Measurements from ENCODE around the gene COL10A1. TPM values are rescaled to one million over a fixed set of nuclear protein-coding genes. Genes with fewer than 3 reads are reported as not detected.

Gene COL10A1
- total RNA-seq, 1 donor from 2014 or later = not detected

DNA sequence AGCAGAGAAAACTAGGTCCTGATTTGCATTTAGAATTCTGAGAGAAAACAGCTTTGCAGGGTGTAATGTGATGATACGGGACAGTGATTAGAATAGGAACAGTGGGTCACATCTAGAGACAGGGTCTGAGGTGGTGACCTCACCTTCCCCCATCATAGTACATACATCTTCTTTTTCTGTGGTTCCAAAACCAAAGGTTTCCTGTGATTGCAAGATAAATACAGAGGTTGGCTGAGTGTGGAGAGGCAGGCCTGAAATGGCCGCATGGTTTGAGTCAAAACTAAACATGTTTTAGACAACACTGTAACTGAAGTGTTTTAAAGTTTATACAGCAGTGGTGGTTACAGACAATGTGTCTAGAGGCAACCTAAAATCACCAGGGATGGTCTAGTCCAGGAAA is 35.7 kb downstream of the COL10A1 start:
- H3K36me3 Mint-ChIP-seq (ENCODE audit: low read depth) = no peaks in the 10 kb centered on the region
- peak; percentile 12 for ATAC-seq (ENCODE audit: low read depth)
- DNase-seq = no peak
- CTCF ChIA-PET = interaction anchor here (0.5 kb wide), 1 partner anchor 1193 kb away, joined by 3 read pairs; no protein-coding TSS in a partner anchor
- H3K27ac Mint-ChIP-seq = peak overlapping the region; percentile 42
- intact Hi-C loops (cut with micrococcal nuclease) = loop anchor here (10.0 kb wide), 1 partner anchor 1995 kb away; no protein-coding TSS in a partner anchor
- H3K9me3 Mint-ChIP-seq = no peaks in the 10 kb centered on the region
- H3K4me3 Mint-ChIP-seq = no peak overlapping the region
- TF ChIP-seq, protein P1, sequence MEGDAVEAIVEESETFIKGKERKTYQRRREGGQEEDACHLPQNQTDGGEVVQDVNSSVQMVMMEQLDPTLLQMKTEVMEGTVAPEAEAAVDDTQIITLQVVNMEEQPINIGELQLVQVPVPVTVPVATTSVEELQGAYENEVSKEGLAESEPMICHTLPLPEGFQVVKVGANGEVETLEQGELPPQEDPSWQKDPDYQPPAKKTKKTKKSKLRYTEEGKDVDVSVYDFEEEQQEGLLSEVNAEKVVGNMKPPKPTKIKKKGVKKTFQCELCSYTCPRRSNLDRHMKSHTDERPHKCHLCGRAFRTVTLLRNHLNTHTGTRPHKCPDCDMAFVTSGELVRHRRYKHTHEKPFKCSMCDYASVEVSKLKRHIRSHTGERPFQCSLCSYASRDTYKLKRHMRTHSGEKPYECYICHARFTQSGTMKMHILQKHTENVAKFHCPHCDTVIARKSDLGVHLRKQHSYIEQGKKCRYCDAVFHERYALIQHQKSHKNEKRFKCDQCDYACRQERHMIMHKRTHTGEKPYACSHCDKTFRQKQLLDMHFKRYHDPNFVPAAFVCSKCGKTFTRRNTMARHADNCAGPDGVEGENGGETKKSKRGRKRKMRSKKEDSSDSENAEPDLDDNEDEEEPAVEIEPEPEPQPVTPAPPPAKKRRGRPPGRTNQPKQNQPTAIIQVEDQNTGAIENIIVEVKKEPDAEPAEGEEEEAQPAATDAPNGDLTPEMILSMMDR (IDR thresholded peaks at IDR 0.05) = no peak
- POLR2A ChIA-PET = interaction anchor here (1.1 kb wide), 1 partner anchor 11 kb away, joined by 3 read pairs; no protein-coding TSS in a partner anchor
- no peaks in the 10 kb centered on the region for H3K27me3 Mint-ChIP-seq
- H3K4me1 Mint-ChIP-seq = peaks cover 34% of the 10 kb centered on the region

DNA sequence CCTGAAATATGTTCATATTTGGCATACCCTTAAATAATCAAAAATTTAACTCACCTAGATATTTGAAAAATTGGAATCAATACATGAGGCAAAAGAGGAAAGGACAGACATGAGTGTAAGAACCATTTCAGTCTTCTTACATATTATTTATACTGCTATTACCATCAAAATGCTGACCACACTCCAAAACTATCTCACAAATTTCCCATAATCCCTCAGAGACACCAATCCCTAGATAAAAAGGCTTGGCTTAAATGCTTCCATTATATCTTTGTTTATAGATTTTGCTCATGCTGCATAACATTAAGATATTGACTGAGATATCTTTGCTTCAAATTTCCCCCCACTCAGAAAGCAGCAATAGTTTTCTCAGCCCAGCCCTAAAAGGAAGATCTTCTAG is 37.0 kb downstream of the COL10A1 start:
- H3K4me1 Mint-ChIP-seq = peaks cover 34% of the 10 kb centered on the region
- no peaks in the 10 kb centered on the region for H3K36me3 Mint-ChIP-seq (ENCODE audit: low read depth)
- no peak overlapping the region for H3K4me3 Mint-ChIP-seq
- TF ChIP-seq, protein P1 (IDR thresholded peaks at IDR 0.05) = no peak
- ATAC-seq (ENCODE audit: low read depth) = no peak
- no peak overlapping the region for H3K27ac Mint-ChIP-seq
- no peaks in the 10 kb centered on the region for H3K27me3 Mint-ChIP-seq
- ChIA-PET CTCF (interaction anchor here (3.2 to 3.6 kb wide), 2 partner anchors 8 to 78 kb away, joined by 14 to 29 read pairs; no protein-coding TSS in a partner anchor), POLR2A (interaction anchor here (1.0 to 3.0 kb wide), 3 partner anchors 12 to 69 kb away, joined by 3 to 44 read pairs (median 3); partner anchors contain the start of gene NT5DC1)
- no peaks in the 10 kb centered on the region for H3K9me3 Mint-ChIP-seq
- no peak for DNase-seq
- intact Hi-C loops (cut with micrococcal nuclease) = loop anchor here (5.0 kb wide), 1 partner anchor 37 kb away; no protein-coding TSS in a partner anchor

DNA sequence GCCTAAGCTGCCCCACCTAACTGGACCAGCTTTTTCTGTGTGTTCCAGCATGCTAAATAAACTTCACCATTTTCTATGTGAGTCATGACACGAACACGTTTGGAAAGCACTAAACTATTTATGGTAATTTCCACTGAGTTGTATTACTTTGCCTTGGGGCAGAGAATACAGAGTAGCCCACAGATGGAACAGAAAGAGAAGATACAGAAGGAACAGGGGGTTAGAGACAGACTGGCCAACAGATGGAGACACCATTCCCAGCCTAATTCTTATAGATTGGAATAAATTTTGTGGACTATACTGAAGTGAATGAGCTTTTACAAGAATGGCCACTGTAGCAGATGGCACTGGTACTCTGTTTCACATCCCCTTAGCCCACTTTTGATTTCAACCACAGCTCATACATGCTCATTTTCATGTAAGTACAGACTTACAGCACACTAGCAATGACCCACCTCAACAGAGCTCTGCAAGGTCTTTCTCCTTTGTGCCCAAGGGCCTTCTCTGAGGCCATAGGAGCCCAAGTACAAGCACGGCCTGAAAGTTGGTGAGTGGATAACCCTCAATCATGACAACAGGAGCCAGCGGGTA is 38.4 kb downstream of the COL10A1 start:
- peak overlapping the region; percentile 87 for H3K27ac Mint-ChIP-seq
- H3K36me3 Mint-ChIP-seq (ENCODE audit: low read depth) = no peaks in the 10 kb centered on the region
- ChIA-PET CTCF (interaction anchor here (0.9 to 3.6 kb wide), 6 partner anchors 9 to 79 kb away, joined by 5 to 29 read pairs (median 10); partner anchors contain the start of gene NT5DC1), POLR2A (interaction anchor here (0.6 to 3.0 kb wide), 8 partner anchors 9 to 82 kb away, joined by 3 to 44 read pairs (median 6); partner anchors contain the start of gene NT5DC1)
- peaks cover 34% of the 10 kb centered on the region for H3K4me1 Mint-ChIP-seq
- DNase-seq (peak; percentile 18), ATAC-seq (ENCODE audit: low read depth) (peak; percentile 95)
- no peaks in the 10 kb centered on the region for H3K27me3 Mint-ChIP-seq
- H3K9me3 Mint-ChIP-seq = no peaks in the 10 kb centered on the region
- peak overlapping the region; percentile 62 for H3K4me3 Mint-ChIP-seq
- intact Hi-C loops (cut with micrococcal nuclease) = loop anchor here (1.0 to 5.0 kb wide), 5 partner anchors 13 to 77 kb away; partner anchors contain the start of gene NT5DC1
- TF ChIP-seq, protein P1 (IDR thresholded peaks at IDR 0.05) = no peak

DNA sequence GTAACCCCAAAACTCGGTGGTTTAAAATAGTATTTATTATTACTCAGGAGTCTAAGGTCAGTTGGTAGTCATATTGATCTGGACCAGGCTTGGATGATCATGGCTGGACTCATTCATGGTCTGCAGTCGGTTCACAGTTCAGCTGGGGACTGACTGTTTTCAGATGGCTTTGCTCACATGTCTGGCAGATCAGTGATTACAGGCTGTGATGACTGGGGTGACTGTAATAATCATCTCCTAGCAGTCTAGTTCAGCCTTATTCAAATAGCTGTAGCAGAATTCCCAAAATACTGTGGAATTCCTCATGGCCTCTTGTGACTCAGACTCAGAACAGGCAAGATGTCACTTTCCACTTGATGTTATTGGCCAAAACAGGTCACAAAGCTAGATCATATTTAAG is 41.6 kb downstream of the COL10A1 start:
- H3K4me3 Mint-ChIP-seq = no peak overlapping the region
- CTCF ChIA-PET = no interaction called here
- H3K27me3 Mint-ChIP-seq = no peaks in the 10 kb centered on the region
- ATAC-seq (ENCODE audit: low read depth) = no peak
- peaks cover 24% of the 10 kb centered on the region for H3K4me1 Mint-ChIP-seq
- intact Hi-C loops (cut with micrococcal nuclease) = no loop called here
- no peak for DNase-seq
- H3K27ac Mint-ChIP-seq = no peak overlapping the region
- POLR2A ChIA-PET = no interaction called here
- H3K36me3 Mint-ChIP-seq (ENCODE audit: low read depth) = no peaks in the 10 kb centered on the region
- H3K9me3 Mint-ChIP-seq = no peaks in the 10 kb centered on the region
- TF ChIP-seq, protein P1 (IDR thresholded peaks at IDR 0.05) = no peak

DNA sequence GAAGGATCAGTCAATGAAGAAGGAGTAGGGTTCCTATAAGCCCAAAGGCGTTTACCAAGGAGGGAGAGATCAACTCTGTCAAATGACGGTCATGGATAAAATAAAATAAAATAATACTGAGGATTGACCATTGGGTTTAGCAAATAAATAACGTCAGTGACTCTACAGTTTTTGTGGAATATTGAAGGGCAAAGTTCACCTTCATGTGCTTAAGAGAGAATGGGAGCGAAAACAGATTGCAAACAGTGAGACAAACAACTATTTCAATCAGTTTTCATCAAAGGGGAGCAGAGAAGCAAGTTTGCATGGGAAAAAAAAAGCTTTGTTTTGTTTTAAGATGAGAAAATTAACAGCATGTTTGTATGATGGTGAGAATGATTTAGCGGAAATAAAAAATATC is 42.9 kb downstream of the COL10A1 start:
- CTCF ChIA-PET = interaction anchor here (1.7 kb wide), 1 partner anchor 14 kb away, joined by 6 read pairs; no protein-coding TSS in a partner anchor
- POLR2A ChIA-PET = no interaction called here

More for the DNA sequence above, 42.9 kb downstream of the COL10A1 start:
- DNase-seq (no peak), ATAC-seq (ENCODE audit: low read depth) (no peak)
- Mint-ChIP-seq H3K9me3 (no peaks in the 10 kb centered on the region), H3K4me1 (peaks cover 13% of the 10 kb centered on the region), H3K4me3 (no peak overlapping the region), H3K27me3 (no peaks in the 10 kb centered on the region), H3K27ac (no peak overlapping the region), H3K36me3 (ENCODE audit: low read depth) (no peaks in the 10 kb centered on the region)
- TF ChIP-seq, protein P1 (IDR thresholded peaks at IDR 0.05) = no peak
- intact Hi-C loops (cut with micrococcal nuclease) = no loop called here
